ENCODE data around the gene ACKR3. TPM values are rescaled to one million over a fixed set of nuclear protein-coding genes. Genes with fewer than 3 reads are reported as not detected.

Gene ACKR3
- total RNA-seq, 1 donor from 2014 or later, result 57.0 TPM

DNA sequence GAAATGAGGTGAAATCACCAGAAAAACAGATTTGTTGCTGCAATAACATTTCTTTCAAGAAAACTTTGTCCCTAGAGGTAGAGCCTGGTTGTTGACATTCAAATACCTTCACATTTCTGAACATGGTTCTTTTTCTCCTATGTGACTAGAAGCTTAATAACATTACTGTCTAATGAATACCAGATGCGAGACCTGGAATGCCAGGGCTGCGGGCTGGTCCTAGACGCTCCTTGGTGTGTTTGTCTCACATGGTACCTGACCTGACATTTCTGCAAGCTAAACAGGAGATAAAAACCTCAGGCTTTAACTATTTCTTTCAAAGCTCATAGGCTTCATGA, 38.5 kb downstream of the ACKR3 start:
- DNase-seq (ENCODE audit: low read depth, low spot score), result no peak

DNA sequence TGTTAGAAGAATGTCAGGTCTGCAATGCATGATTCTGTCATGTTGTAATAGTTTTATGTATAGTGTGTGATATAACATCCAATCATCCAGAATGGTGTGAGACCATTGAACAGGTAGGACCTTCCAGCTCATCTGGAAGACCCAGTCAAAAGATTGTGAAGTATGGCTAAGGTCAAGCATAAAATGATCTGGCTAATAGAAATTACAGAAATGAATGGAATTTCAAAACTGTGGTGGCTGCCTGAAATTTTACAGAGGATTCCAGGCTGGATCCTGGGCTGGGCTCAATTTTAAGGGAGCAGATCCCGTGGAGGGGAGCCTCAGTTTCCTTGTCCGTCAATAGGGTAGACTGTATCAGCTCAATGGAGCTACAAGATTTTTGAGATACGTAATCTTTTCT, 39.1 kb downstream of the ACKR3 start:
- no peak for DNase-seq (ENCODE audit: low read depth, low spot score)

DNA sequence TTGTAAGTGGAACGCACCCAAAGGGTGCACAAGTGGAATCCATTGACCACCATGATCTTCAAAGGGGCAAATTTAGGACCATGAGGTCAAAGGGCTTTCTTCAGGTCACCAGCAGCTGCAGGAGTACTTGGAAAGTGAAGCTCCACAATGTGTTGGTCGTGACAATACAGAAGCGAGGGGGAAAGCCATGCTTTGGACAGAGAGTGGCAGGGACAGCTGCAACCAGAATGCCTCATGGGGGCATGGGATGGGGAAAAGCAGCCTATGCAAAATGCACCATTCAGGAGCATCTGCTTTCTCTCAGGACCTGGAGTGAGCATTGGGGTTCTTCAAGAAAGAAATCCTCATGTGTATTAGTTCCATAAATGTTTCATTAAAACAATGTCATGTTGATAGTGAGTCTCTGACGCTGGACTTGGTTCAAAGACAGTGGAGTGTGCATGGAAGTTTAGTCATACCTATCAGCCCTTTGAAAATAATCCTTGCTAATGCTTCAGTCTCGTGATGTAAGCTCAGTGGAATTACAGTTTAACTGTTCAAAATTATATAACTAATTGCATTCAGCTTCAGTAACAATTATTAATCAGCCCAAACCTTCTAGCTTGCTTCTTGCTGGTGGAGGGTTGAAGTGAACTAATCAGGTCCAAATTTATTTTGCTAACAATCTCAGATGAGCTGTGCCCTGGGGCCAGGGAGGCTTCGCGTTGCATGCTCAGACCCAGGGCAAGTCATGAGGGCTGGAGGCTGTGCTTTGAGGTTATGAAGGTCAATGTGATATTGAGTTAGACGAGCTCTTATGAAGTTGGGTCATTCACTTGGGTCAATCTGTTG, 41.6 kb downstream of the ACKR3 start:
- DNase-seq (ENCODE audit: low read depth, low spot score), result no peak

DNA sequence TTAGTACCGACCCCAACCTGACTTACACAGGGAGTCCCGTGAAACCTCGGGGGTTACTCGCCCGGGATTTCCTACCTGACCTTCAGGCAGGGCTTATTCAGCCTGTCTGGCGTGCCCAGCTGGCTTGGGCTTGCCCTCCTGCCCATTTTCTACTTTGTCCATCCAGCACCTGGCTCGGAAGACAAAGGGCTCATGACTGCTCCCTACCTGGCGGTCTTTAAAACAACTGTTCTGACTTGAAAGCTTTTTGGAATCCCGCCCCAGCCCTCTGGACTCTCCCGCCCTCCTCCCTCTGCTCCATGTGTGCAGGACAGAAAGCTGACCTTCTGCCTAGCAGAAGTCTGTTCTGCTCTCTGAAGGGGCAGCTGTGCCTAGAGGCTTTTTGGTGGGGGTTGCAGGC, 43.1 kb downstream of the ACKR3 start:
- DNase-seq (ENCODE audit: low read depth, low spot score), result no peak

DNA sequence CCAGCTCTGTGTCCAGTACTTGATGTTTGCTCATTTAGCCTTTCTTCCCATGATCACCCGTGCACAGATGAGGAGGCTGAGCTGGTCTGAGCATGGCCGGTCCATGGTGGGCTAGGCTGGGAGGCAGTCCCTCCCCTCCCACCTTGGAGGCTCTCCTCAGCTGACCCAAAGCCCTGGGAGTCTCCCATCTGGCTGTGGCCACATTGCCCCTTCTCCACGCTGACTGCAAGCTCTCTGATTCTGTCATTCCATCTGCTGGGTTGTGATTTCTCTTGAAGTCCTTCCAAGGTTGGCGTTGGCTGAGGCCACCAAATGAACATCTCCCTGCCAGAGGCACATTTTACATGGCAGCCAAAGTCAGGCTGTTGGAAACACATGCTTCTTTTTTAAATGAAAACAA, 44.0 kb downstream of the ACKR3 start:
- DNase-seq (ENCODE audit: low read depth, low spot score), result no peak

DNA sequence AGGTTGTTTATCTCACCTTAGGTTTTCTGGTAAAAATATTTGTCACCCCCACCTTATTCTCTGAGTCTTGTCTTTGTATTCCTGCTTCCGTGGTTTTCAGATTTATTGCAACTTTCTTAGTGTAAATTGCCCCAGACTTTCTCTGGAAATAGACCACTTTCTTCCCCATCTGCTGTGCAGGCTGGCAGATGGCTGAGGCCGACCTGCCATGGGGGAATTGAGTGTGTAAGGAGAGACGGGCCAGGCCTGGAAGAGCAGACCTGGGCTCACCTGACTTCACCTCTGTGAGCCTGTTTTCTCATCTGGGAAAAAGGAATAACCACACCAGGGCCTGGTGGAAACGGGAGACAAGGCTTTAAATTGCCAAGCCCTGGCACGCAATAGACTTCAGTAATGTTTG, 44.9 kb downstream of the ACKR3 start:
- no peak for DNase-seq (ENCODE audit: low read depth, low spot score)

DNA sequence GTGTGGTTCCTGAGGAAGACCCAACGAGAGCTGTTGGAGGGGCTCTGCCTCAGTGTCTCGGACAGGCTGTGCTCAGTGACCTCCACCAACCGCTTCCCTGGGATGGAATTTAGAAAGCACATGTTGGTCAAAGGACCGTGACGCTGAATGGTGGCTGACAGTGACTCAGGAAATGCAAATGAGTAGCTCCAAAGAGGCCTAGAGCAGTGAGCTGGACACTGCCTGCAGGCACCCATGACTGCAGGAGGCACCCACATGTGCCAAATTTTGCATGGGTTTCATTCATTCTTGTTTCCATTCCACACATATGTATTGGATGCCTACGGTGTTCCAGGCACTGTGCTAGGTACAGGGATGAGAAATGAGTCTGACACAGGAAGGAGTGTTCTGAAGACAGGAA, 46.4 kb downstream of the ACKR3 start:
- no peak for DNase-seq (ENCODE audit: low read depth, low spot score)

DNA sequence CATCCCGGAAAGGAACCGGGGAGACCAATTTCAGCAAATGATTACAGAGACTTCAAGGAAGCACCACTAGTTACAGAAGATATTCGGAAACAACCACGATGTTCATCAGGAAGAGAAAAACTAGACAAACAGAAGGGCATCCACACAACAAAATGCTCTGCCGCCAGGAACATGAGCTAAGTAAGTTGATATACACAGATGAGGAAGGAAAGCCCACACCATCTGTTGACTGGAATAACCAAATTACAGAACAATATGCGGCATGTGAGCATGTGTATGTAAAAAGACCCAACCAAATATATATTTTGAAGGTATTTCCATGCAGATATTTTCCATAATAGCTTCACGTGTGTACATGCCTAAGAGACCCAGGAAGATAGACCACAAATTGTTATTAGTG, 47.0 kb downstream of the ACKR3 start:
- no peak for DNase-seq (ENCODE audit: low read depth, low spot score)

DNA sequence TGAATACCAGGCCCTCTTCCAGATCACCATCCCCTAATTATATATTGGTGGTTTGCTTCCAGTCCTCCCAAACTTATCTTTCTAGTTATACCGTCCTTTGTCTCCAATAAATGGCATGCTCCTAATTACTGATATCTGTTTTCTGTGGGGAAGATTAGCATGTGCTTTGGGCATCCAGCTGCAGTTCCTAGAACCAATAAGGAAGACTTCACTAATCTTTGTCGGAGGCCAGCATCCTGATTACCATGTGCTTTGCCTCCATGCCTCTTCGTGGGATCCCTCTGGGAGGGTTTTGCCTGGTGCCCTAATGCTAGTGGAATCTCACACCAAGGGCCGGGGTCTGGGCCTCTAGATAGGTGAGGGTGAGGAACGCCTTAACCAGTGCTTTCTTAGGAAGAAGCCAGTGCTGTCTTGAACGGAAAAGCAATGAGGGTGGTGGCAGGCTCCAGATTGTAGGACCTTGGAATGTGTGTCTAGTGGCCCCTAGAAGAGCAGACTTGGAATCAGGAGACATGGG, 47.7 kb downstream of the ACKR3 start:
- no peak for DNase-seq (ENCODE audit: low read depth, low spot score)

DNA sequence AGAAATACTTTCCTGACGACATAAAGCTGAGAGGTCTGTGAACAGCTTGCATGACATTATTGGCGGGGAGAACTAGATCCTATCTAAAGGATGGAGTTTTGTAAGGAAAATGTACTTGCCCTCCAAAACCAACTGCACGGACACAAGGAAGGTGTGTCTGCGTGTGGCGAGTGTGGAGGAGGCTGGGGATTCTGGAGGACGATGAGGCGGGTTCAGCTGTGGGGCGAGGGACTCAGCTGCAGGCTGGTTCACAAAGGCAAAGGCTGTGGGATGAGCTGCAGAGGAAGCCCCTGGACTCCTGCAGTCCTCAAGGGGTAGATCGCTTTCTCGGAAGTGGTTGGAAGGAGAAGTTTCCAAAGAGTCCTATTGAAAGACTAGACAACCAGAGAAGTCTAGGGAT, 48.2 kb downstream of the ACKR3 start:
- DNase-seq (ENCODE audit: low read depth, low spot score), result no peak

DNA sequence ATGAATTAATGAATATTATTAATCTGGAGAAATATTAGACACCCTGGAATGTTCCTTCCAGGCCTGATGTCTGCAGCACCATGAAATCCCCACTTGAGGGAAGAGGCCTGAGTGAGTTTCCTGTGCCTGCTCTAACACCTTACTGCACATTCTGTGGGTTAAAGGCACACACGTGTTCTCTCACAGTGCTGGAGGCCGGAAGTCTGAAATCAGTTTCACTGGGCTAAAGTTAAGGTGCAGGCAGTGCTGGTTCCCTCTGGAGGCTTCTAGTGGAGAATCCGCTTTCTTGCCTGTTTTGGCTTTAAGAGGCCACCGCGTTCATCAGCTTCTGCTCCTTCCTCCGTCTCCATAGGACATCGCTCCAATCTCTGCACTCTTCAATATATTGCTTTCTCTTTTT, 48.7 kb downstream of the ACKR3 start:
- DNase-seq (ENCODE audit: low read depth, low spot score), result no peak

DNA sequence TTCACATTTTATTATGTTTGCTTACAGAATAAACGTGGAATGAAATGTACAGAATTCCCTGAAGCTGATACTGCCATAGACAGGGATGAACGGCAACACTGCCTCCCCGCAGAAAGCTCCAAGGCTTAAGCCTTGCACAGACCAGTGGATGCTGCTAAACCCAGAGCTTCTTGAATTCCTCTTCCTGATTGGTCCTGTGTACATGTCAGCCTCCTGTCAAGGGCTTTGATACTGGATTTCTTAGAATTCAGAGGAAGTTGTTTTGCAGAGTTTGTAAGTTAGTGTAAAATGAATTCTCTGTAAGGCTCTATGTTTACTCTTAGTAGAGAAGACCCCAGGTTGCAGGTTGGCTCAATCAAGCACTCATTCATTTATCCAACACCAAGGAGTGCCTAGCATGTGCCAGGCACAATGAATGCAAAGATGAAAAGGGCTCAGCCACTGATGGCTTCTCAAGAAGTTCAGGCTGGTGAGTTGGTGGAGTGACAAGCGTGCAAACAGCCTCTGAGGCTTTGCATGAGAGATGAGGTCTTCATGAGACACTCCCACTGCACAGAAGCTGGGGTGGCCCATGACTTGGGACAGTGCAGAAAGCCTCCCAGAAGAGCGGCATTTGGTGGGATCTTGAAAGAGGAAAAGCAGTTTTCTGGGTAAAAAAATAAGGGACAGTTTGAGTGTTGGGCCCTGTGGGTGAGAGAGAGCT, 50.4 kb downstream of the ACKR3 start:
- DNase-seq (ENCODE audit: low read depth, low spot score), result no peak

DNA sequence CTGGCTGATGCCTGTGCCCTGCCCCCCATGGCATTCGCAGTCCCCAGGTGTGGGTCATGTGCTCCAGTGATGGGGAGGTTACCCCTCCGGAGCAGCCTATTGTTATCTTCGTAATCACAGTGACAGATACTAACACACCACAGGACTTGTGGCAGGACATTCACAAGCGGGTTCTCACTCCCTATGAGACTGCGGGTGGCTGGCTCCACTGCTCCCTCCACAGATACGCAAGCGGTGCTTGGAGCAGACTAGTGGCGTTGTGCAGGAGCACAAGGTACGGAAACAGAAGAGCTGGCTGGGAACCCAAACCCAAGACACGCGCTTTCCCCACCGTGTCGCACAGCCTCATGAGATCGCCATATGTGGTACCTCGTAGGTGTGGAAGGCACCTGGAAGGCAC, 52.2 kb downstream of the ACKR3 start:
- no peak for DNase-seq (ENCODE audit: low read depth, low spot score)

DNA sequence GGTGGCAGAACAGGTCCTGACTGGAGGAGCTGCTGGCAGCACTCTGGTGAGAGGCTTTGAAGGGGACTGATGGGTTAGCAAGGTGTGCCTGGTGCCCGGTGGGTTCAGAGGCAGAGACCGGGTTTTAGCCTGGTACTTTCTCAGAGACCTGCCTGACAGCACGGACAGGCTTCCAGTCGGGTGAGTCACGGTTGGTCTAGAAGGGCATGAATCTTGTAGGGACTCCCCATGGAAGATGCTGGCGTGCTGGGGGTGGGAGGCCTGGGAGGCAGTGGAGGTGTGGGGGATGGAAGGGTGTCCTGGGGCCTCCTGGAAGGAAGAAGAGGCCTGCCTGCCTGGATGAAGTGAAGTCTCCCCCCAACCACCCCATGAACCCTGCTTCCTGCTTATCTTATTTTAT, 52.6 kb downstream of the ACKR3 start:
- no peak for DNase-seq (ENCODE audit: low read depth, low spot score)

DNA sequence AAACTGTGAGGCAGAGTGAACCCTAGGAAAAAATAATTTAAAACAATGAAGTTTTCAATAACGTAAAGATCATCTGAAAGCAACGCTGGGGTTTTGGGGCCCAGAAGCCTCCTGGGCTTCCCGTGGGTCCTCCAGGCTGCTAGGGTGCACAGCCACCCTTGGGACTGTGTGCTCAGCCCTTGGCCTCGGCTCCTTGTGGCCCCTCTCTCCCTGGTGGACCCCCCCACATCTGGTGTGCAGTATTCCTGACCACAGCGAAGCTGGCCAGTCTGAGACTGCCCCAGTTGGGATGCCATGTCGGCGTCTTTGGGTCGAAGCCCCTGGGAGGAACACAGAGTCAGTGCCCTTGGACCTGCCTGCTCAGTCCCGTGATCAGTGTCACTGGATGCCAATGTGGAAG, 53.0 kb downstream of the ACKR3 start:
- no peak for DNase-seq (ENCODE audit: low read depth, low spot score)

DNA sequence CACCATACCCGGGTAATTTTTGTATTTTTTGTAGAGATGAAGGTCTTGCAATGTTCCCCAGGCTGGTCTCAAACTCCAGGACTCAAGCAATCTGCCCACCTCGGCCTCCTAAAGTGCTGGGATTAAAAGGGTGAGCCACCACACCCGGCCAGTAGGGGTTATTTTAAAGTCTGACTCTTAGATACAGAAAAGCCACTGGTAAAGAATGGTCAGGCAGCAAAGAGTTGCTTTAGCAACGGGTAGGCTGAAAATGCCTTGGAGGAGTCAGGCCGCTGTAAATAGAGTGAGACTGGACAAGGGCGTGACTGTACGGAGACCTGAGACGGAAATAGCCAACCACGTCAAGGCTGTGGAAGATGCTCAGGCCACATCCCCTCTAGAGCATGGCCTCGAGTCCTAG, 54.2 kb downstream of the ACKR3 start:
- no peak for DNase-seq (ENCODE audit: low read depth, low spot score)

DNA sequence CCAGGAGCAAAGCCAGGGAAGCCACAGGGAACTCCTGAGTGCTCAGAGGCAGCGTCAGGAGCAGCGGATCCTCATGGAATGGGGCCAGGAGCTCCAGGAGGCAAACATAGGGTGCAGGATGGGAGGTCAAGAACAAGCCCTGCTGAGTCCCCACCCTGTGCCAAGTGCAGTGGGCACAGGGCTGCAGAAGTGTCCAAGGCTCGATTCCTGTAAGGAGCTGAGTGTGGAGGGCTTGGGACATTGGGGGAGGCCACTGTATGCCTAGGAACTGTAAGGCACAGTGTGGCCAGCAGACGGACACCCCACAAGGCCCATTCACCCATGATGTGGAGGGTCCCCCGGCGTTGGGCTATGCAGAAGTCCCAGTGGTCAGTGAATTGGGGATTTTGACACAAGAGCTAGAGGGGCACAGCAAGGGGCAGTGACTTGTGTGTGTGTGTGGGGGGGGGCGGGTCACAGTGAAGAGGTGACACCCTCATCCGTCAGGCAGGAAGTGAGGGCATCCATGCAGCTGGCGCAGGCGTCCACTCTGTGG, 55.6 kb downstream of the ACKR3 start:
- no peak for DNase-seq (ENCODE audit: low read depth, low spot score)

DNA sequence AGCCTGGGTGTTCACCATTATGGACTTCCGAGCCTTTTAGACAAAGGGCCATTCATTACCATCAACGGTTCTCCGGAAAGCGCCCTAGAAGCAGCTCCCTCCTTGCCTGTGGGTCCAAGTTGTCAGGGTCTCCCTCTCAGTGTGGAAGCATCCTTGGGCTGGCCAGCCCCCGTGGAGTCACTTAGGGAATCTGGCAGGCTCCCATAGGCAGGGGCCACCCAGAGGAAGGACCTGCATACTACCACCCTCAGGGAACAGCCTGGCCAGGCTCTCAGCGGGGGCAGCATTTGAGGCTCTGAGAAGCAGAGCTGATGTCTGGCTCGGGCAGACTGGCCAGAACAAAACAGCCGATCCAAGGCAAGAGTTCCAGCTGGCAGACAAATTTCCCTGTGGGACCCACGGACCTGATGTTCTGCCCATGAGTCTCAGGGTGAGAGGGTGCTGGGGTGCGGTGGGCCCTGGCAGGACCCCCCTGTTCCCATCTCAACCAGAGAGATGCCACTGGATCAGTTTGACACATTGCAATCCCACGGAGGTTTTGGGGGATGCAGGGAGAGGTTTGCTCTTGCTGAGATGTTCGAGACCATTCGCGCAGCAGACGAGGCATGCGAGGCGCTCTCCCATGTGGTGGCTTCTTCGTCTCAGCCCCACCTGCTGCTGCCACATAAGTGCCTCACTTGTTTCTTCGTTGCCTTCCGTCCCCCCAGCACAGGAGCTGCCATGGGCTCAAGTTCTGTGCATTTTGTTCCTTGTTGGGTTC, 56.9 kb downstream of the ACKR3 start:
- DNase-seq (ENCODE audit: low read depth, low spot score), result no peak

DNA sequence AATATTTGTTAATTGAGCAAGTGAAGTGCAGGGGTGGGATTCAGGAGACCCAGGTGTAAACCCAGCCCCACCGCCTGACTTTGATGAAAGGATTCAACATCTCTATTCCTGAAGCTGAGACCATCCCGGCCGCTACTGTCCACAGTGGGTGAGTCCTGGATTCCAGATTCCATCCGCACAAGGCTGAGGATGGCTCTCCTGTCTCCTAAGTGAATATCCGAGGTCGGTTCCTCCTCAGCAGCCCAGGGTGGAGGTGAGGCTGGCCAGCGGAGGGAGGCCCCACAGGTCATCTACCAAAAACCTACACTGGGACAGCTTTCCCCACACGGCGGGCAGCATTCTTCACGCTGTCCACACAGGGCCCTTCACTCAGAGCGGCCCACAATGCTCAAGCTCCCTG, 57.6 kb downstream of the ACKR3 start:
- DNase-seq (ENCODE audit: low read depth, low spot score), result no peak

DNA sequence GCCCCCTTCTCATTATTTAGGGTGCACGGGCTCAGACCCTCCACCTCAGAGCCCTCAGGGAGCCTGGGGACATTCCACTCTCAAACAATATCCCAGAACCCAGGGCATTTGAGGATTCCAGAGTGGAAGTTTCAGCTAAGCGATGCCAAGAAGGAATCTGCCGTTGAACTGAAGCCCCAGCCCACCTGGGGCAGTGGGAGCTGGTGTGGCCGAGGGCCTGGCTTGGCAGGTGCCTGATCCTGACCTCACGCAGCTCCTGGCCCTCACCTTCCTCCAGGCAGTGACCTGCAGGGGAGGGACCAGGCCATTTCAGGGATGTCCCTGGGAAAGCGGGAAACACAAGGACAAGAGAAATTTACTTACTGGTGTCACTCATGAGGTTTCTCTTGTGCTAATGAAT, 58.2 kb downstream of the ACKR3 start:
- DNase-seq (ENCODE audit: low read depth, low spot score), result no peak

DNA sequence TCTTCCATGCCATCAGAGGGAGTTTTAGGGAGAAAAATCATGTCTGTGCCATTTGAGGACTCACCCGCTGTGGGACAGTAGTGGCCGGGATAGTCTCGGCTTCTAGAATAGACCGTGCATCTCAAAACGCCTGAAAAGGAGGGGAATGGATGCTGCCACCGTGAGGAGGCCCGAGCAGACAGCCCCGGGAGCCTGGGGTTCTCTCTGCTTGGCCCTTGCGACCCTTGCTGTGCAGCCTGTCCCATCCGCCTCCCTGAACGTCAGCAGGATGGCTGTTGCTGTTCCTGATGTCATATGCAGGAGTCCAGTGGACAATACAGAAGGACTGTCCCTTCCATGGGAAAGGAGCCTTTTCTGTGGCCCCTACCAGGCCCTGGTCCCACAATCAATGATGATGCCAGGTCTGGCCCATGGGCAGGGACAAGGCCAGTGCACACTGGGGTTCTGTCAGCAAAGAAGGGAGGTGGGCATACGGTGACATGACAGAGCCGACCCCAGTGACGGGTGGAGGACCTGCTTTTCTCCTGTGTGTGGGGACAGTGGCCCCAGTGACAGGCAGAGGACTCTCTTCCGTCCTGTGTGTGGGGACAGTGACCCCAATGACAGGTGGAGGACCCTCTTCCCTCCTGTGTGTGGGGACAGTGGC, 58.8 kb downstream of the ACKR3 start:
- DNase-seq (ENCODE audit: low read depth, low spot score), result no peak

All from pulmonary artery endothelial cell (primary cell).